ENCODE results near the gene CMSS1.

CMSS1 gene

GRCh38 chr3:99961756-99962515, 144.3 kb downstream of the CMSS1 start:
- H3K27me3 ChIP-seq (replicated peaks in 2 of 5; ENCODE audit: control insufficient read depth in 4 of 5, insufficient read depth in 5 of 5, low read length in 4 of 5) = no peaks in the 10 kb centered on the region

DNA sequence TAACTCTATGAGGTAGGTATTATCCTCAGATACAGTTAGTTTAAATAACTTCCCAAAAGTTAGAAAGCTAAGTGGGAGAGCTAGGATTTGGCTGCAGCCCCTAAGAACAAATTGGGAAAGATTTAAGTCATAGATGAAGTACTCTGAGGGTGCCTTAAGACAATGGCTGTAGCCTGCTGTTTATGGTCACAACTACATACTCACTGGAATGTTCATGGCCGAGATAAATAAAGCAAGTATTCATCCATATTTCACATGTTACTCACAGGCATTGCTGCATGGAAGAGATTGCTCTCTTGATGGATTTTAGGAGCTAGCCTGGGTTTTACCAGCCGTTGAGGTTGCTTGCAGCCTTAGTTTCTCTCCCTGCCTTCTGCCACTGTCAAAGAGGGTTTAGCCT, 145.0 kb downstream of the CMSS1 start:
- CTCF ChIA-PET = no interaction called here
- WGBS (ENCODE audit: insufficient coverage) = 100% methylated on average over 1 of the region's 2 CpGs
- POLR2A ChIA-PET = no interaction called here
- H3K9me3 ChIP-seq (ENCODE audit: control extremely low read depth in 1 of 5, control insufficient read depth in 4 of 5, insufficient read depth in 2 of 5, low read depth in 1 of 5, low read length in 4 of 5) = no peaks in the 10 kb centered on the region
- no peaks in the 10 kb centered on the region for H3K36me3 ChIP-seq (ENCODE audit: control insufficient read depth in 4 of 4, insufficient read depth in 4 of 4, low read length in 3 of 4)
- H3K27ac ChIP-seq (ENCODE audit: insufficient read depth in 1 of 2, low read depth in 1 of 2, low read length in 2 of 2, poor library complexity in 1 of 2, severe bottlenecking in 2 of 2) = no peak overlapping the region
- no peak for DNase-seq
- no peak overlapping the region for H3K4me3 ChIP-seq (ENCODE audit: control insufficient read depth in 1 of 7, extremely low read depth in 1 of 7, insufficient read depth in 4 of 7, low read depth in 2 of 7, low read length in 6 of 7)
- peaks cover 0 to 4% (median 0%) of the 10 kb centered on the region in 4 experiments for H3K4me1 ChIP-seq (ENCODE audit: control extremely low read depth in 1 of 4, control insufficient read depth in 4 of 4, insufficient read depth in 4 of 4, low read length in 3 of 4)
- no peaks in the 10 kb centered on the region for H3K27me3 ChIP-seq (replicated peaks in 2 of 5; ENCODE audit: control insufficient read depth in 4 of 5, insufficient read depth in 5 of 5, low read length in 4 of 5)

More at GRCh38 chr3:99961756-99962515, 144.3 kb downstream of the CMSS1 start:
- no peak for DNase-seq
- H3K9me3 ChIP-seq (ENCODE audit: control extremely low read depth in 1 of 5, control insufficient read depth in 4 of 5, insufficient read depth in 2 of 5, low read depth in 1 of 5, low read length in 4 of 5) = no peaks in the 10 kb centered on the region
- no peak overlapping the region for H3K27ac ChIP-seq (ENCODE audit: insufficient read depth in 1 of 2, low read depth in 1 of 2, low read length in 2 of 2, poor library complexity in 1 of 2, severe bottlenecking in 2 of 2)
- WGBS (ENCODE audit: insufficient coverage) = 98% methylated on average over 5 of the region's 7 CpGs
- peaks cover 0 to 11% (median 0%) of the 10 kb centered on the region in 4 experiments for H3K4me1 ChIP-seq (ENCODE audit: control extremely low read depth in 1 of 4, control insufficient read depth in 4 of 4, insufficient read depth in 4 of 4, low read length in 3 of 4)
- CTCF ChIA-PET = no interaction called here
- POLR2A ChIA-PET = no interaction called here
- no peaks in the 10 kb centered on the region for H3K36me3 ChIP-seq (ENCODE audit: control insufficient read depth in 4 of 4, insufficient read depth in 4 of 4, low read length in 3 of 4)
- H3K4me3 ChIP-seq (ENCODE audit: control insufficient read depth in 1 of 7, extremely low read depth in 1 of 7, insufficient read depth in 4 of 7, low read depth in 2 of 7, low read length in 6 of 7) = no peak overlapping the region

DNA sequence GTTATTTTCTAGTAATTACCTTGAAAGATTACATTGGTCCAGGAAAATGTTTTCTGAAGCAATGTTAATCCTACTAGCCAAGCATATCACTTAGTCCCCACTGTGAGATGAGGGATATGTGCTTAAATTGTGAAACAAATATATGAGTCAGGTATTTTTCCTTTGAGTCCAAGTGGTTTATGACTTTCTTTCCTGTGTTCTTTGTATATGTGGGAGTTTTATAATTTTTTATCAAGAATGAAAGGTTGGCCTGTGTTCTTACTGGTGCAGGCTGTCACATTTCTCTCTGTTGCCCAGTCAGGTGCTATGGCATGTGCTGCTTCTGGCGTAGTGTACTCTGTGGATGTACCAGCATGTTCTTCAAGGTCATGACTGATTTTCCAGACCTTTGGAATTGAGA, 147.4 kb downstream of the CMSS1 start:
- no peaks in the 10 kb centered on the region for H3K36me3 ChIP-seq (ENCODE audit: control insufficient read depth in 4 of 4, insufficient read depth in 4 of 4, low read length in 3 of 4)
- ChIA-PET POLR2A (no interaction called here), CTCF (no interaction called here)
- H3K9me3 ChIP-seq (ENCODE audit: control extremely low read depth in 1 of 5, control insufficient read depth in 4 of 5, insufficient read depth in 2 of 5, low read depth in 1 of 5, low read length in 4 of 5) = no peaks in the 10 kb centered on the region
- H3K27me3 ChIP-seq (replicated peaks in 2 of 5; ENCODE audit: control insufficient read depth in 4 of 5, insufficient read depth in 5 of 5, low read length in 4 of 5) = no peaks in the 10 kb centered on the region
- H3K27ac ChIP-seq (ENCODE audit: insufficient read depth in 1 of 2, low read depth in 1 of 2, low read length in 2 of 2, poor library complexity in 1 of 2, severe bottlenecking in 2 of 2) = no peak overlapping the region
- no peak for DNase-seq
- no peak overlapping the region for H3K4me3 ChIP-seq (ENCODE audit: control insufficient read depth in 1 of 7, extremely low read depth in 1 of 7, insufficient read depth in 4 of 7, low read depth in 2 of 7, low read length in 6 of 7)
- no CpG with 5 or more reads among the region's 1 CpG for WGBS (ENCODE audit: insufficient coverage)
- H3K4me1 ChIP-seq (ENCODE audit: control extremely low read depth in 1 of 4, control insufficient read depth in 4 of 4, insufficient read depth in 4 of 4, low read length in 3 of 4) = peaks cover 0 to 3% (median 0%) of the 10 kb centered on the region in 4 experiments

- no peak for DNase-seq
- H3K4me3 ChIP-seq (ENCODE audit: control insufficient read depth in 1 of 7, extremely low read depth in 1 of 7, insufficient read depth in 4 of 7, low read depth in 2 of 7, low read length in 6 of 7) = no peak overlapping the region
- no peaks in the 10 kb centered on the region for H3K36me3 ChIP-seq (ENCODE audit: control insufficient read depth in 4 of 4, insufficient read depth in 4 of 4, low read length in 3 of 4)
- no peaks in the 10 kb centered on the region for H3K9me3 ChIP-seq (ENCODE audit: control extremely low read depth in 1 of 5, control insufficient read depth in 4 of 5, insufficient read depth in 2 of 5, low read depth in 1 of 5, low read length in 4 of 5)
- no peaks in the 10 kb centered on the region for H3K27me3 ChIP-seq (replicated peaks in 2 of 5; ENCODE audit: control insufficient read depth in 4 of 5, insufficient read depth in 5 of 5, low read length in 4 of 5)
- peaks cover 0 to 3% (median 0%) of the 10 kb centered on the region in 4 experiments for H3K4me1 ChIP-seq (ENCODE audit: control extremely low read depth in 1 of 4, control insufficient read depth in 4 of 4, insufficient read depth in 4 of 4, low read length in 3 of 4)
- ChIA-PET CTCF (no interaction called here), POLR2A (no interaction called here)
- 100% methylated on average over 3 of the region's 3 CpGs for WGBS (ENCODE audit: insufficient coverage)
- no peak overlapping the region for H3K27ac ChIP-seq (ENCODE audit: insufficient read depth in 1 of 2, low read depth in 1 of 2, low read length in 2 of 2, poor library complexity in 1 of 2, severe bottlenecking in 2 of 2)
Observed at GRCh38 chr3:99965681-99966408, 148.2 kb downstream of the CMSS1 start.

- Histone ChIP-seq H3K27ac (ENCODE audit: insufficient read depth in 1 of 2, low read depth in 1 of 2, low read length in 2 of 2, poor library complexity in 1 of 2, severe bottlenecking in 2 of 2) (no peak overlapping the region), H3K4me3 (ENCODE audit: control insufficient read depth in 1 of 7, extremely low read depth in 1 of 7, insufficient read depth in 4 of 7, low read depth in 2 of 7, low read length in 6 of 7) (no peak overlapping the region), H3K36me3 (ENCODE audit: control insufficient read depth in 4 of 4, insufficient read depth in 4 of 4, low read length in 3 of 4) (no peaks in the 10 kb centered on the region), H3K9me3 (ENCODE audit: control extremely low read depth in 1 of 5, control insufficient read depth in 4 of 5, insufficient read depth in 2 of 5, low read depth in 1 of 5, low read length in 4 of 5) (no peaks in the 10 kb centered on the region), H3K4me1 (ENCODE audit: control extremely low read depth in 1 of 4, control insufficient read depth in 4 of 4, insufficient read depth in 4 of 4, low read length in 3 of 4) (peaks cover 0 to 2% (median 0%) of the 10 kb centered on the region in 4 experiments), H3K27me3 (replicated peaks in 2 of 5; ENCODE audit: control insufficient read depth in 4 of 5, insufficient read depth in 5 of 5, low read length in 4 of 5) (no peaks in the 10 kb centered on the region)
- POLR2A ChIA-PET = no interaction called here
- CTCF ChIA-PET = interaction anchor here (1.2 kb wide), 1 partner anchor 10 kb away, joined by 3 read pairs; no protein-coding TSS in a partner anchor
- WGBS (ENCODE audit: insufficient coverage) = 96% methylated on average over 7 of the region's 7 CpGs
- no peak for DNase-seq
Observed at GRCh38 chr3:99966662-99967416, 149.2 kb downstream of the CMSS1 start.

DNA sequence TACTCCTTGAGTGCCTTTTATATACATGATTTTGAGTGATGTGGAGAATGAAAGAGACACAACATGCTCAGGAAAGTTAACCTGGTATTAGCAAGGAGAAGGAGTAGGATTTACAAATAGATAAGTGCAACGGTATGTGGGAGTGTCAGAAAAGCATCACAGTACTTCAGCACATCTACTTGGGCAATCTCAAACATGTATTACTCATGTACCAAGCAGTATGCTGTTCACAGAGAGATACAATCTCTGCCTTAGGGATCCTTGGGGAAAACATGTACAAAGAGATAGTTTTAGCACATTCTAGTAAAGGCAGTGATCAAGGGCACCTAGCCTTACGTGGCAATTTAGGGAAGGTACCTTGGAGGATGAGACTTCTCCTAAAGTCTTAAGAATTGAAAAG, 150.1 kb downstream of the CMSS1 start:
- WGBS (ENCODE audit: insufficient coverage) = 100% methylated on average over 2 of the region's 2 CpGs
- Histone ChIP-seq H3K36me3 (ENCODE audit: control insufficient read depth in 4 of 4, insufficient read depth in 4 of 4, low read length in 3 of 4) (no peaks in the 10 kb centered on the region), H3K9me3 (ENCODE audit: control extremely low read depth in 1 of 5, control insufficient read depth in 4 of 5, insufficient read depth in 2 of 5, low read depth in 1 of 5, low read length in 4 of 5) (no peaks in the 10 kb centered on the region), H3K4me3 (ENCODE audit: control insufficient read depth in 1 of 7, extremely low read depth in 1 of 7, insufficient read depth in 4 of 7, low read depth in 2 of 7, low read length in 6 of 7) (no peak overlapping the region), H3K27me3 (replicated peaks in 2 of 5; ENCODE audit: control insufficient read depth in 4 of 5, insufficient read depth in 5 of 5, low read length in 4 of 5) (no peaks in the 10 kb centered on the region), H3K4me1 (ENCODE audit: control extremely low read depth in 1 of 4, control insufficient read depth in 4 of 4, insufficient read depth in 4 of 4, low read length in 3 of 4) (no peaks in the 10 kb centered on the region), H3K27ac (ENCODE audit: insufficient read depth in 1 of 2, low read depth in 1 of 2, low read length in 2 of 2, poor library complexity in 1 of 2, severe bottlenecking in 2 of 2) (no peak overlapping the region)
- no peak for DNase-seq
- POLR2A ChIA-PET = no interaction called here
- CTCF ChIA-PET = interaction anchor here (1.2 kb wide), 1 partner anchor 11 kb away, joined by 3 read pairs; no protein-coding TSS in a partner anchor

- H3K4me1 ChIP-seq (ENCODE audit: control extremely low read depth in 1 of 4, control insufficient read depth in 4 of 4, insufficient read depth in 4 of 4, low read length in 3 of 4) = no peaks in the 10 kb centered on the region
- POLR2A ChIA-PET = no interaction called here
- no peaks in the 10 kb centered on the region for H3K27me3 ChIP-seq (replicated peaks in 2 of 5; ENCODE audit: control insufficient read depth in 4 of 5, insufficient read depth in 5 of 5, low read length in 4 of 5)
- DNase-seq = no peak
- no peaks in the 10 kb centered on the region for H3K36me3 ChIP-seq (ENCODE audit: control insufficient read depth in 4 of 4, insufficient read depth in 4 of 4, low read length in 3 of 4)
- no peaks in the 10 kb centered on the region for H3K9me3 ChIP-seq (ENCODE audit: control extremely low read depth in 1 of 5, control insufficient read depth in 4 of 5, insufficient read depth in 2 of 5, low read depth in 1 of 5, low read length in 4 of 5)
- H3K27ac ChIP-seq (ENCODE audit: insufficient read depth in 1 of 2, low read depth in 1 of 2, low read length in 2 of 2, poor library complexity in 1 of 2, severe bottlenecking in 2 of 2) = no peak overlapping the region
- no peak overlapping the region for H3K4me3 ChIP-seq (ENCODE audit: control insufficient read depth in 1 of 7, extremely low read depth in 1 of 7, insufficient read depth in 4 of 7, low read depth in 2 of 7, low read length in 6 of 7)
- CTCF ChIA-PET = no interaction called here
- WGBS (ENCODE audit: insufficient coverage) = 94% methylated on average over 3 of the region's 3 CpGs
Observed at GRCh38 chr3:99969136-99969535, 151.5 kb downstream of the CMSS1 start.
